Lung (tissue), 12 donors: Measurements from ENCODE around the gene LRRC56. TPM values are rescaled to one million over a fixed set of nuclear protein-coding genes. Genes with fewer than 3 reads are reported as not detected.

Experiments used
- ATAC-seq: fragments of 200-7000 bp; cut with Tn5 transposase; one replicate; pipeline ENCODE4 v1.9.1; 2020; ENCODE audit warnings: moderate number of reproducible peaks; ENCODE audit not compliant: insufficient read depth, low FRiP score
- DNase-seq, 3 donors: peaks; one replicate each; pipeline ENCODE4 v3.0.0-alpha.2; 2013 to 2017
- H3K27ac ChIP-seq, 2 donors: one replicate each; pipeline ENCODE4 v1.5.1; 2013; ENCODE audit warnings: mild to moderate bottlenecking in 2 of 2, moderate library complexity in 2 of 2, control low read depth in 1 of 2, inconsistent platforms in 1 of 2, low read depth in 1 of 2, low read length in 1 of 2
- H3K27me3 ChIP-seq, 3 donors: one replicate each; pipeline ENCODE4 v1.5.1; 2013; ENCODE audit warnings: low read length in 2 of 3; ENCODE audit not compliant: control insufficient read depth in 3 of 3, insufficient read depth in 3 of 3
- H3K36me3 ChIP-seq, 4 donors: one replicate each; pipeline ENCODE4 v1.5.1; 2013; ENCODE audit warnings: low read length in 4 of 4, mild to moderate bottlenecking in 1 of 4, moderate library complexity in 1 of 4; ENCODE audit not compliant: control insufficient read depth in 4 of 4, insufficient read depth in 4 of 4
- H3K4me1 ChIP-seq, 5 donors: one replicate each; pipeline ENCODE4 v1.5.1; 2013; ENCODE audit warnings: low read length in 5 of 5, mild to moderate bottlenecking in 2 of 5, moderate library complexity in 1 of 5; ENCODE audit not compliant: control insufficient read depth in 5 of 5, insufficient read depth in 5 of 5
- H3K4me3 ChIP-seq: one replicate; pipeline ENCODE4 v1.5.1; 2013; ENCODE audit warnings: mild to moderate bottlenecking, control low read depth, moderate library complexity
- H3K9ac ChIP-seq, 2 donors: one replicate each; pipeline ENCODE4 v1.5.1; 2013; ENCODE audit warnings: low read length in 2 of 2, control low read depth in 1 of 2; ENCODE audit not compliant: insufficient read depth in 1 of 2
- H3K9me3 ChIP-seq, 4 donors: one replicate each; pipeline ENCODE4 v1.5.1; 2013; ENCODE audit warnings: low read length in 3 of 4, mild to moderate bottlenecking in 1 of 4, moderate library complexity in 1 of 4; ENCODE audit not compliant: control insufficient read depth in 4 of 4, insufficient read depth in 3 of 4
- WGBS, 2 donors: extraction: QIAGEN DNeasy Blood & Tissue Kit; methylation state at CpG; one replicate each; pipeline ENCODE4 v1.1.7; 2013; 5-methylcytosine and 5-hydroxymethylcytosine counted together
- polyA plus RNA-seq, 2 donors: library from polyadenylated mRNA; stranded (reverse); fragments of 200-250 nt; gene quantifications; one replicate each; pipeline ENCODE4 v1.2.1, GENCODE V29; 2013
- total RNA-seq, 2 donors: library from RNA; depleted of rRNA in 1 of 2; stranded (reverse); fragments of >200 nt in 1 of 2; gene quantifications; one replicate each; pipeline ENCODE4 v1.2.1, GENCODE V29; 2014 to 2021
- TF ChIP-seq, protein P1 (sequence below): IDR thresholded peaks from 2 replicates; pipeline ENCODE4 v1.5.1; 2012; ENCODE audit warnings: mild to moderate bottlenecking; ENCODE audit errors: control extremely low read depth, extremely low read depth
- donor health status: control.
- donor health status: control.
- donor health status: Bipolar disorder and iron deficiency.
- donor health status: healthy.
- donor health status: DM: yes; HTN: yes; CAD: no.

Gene LRRC56
- total and polyA plus RNA-seq, 4 donors = 3.4 to 11.7 (median 4.7) TPM

DNA sequence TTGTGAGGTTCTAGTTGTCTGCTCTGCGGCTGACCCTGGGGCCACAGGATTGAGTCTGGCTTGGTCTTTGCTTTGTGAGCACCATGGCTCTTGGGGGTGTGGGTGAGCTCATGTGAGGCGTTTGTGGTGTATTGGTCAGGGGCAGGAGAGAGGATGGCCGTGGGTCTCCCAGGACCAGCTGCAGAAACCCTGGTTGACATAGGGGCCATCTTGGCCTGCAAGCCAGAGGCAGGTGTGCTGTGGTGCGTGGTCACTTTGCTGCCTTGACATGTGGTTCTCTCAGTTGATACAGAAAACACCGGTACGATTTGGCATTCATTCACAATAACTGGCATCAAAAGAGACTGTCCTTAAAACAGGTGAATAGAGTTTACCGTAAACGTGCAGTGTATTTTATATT is 50.2 kb downstream of the LRRC56 start:
- ATAC-seq = no peak
- no peak for DNase-seq
- H3K27me3 ChIP-seq = no peaks in the 10 kb centered on the region
- no peak overlapping the region for H3K4me3 ChIP-seq
- peak overlapping the region in 1 of 2 donors; percentile 32 for H3K27ac ChIP-seq
- peaks cover 14 to 55% (median 39%) of the 10 kb centered on the region in 4 donors for H3K36me3 ChIP-seq
- no peaks in the 10 kb centered on the region for H3K9me3 ChIP-seq
- WGBS, 2 donors = 86% methylated on average over 8 of the region's 8 CpGs
- no peaks in the 10 kb centered on the region for H3K4me1 ChIP-seq
- no peak overlapping the region for H3K9ac ChIP-seq
- TF ChIP-seq, protein P1, sequence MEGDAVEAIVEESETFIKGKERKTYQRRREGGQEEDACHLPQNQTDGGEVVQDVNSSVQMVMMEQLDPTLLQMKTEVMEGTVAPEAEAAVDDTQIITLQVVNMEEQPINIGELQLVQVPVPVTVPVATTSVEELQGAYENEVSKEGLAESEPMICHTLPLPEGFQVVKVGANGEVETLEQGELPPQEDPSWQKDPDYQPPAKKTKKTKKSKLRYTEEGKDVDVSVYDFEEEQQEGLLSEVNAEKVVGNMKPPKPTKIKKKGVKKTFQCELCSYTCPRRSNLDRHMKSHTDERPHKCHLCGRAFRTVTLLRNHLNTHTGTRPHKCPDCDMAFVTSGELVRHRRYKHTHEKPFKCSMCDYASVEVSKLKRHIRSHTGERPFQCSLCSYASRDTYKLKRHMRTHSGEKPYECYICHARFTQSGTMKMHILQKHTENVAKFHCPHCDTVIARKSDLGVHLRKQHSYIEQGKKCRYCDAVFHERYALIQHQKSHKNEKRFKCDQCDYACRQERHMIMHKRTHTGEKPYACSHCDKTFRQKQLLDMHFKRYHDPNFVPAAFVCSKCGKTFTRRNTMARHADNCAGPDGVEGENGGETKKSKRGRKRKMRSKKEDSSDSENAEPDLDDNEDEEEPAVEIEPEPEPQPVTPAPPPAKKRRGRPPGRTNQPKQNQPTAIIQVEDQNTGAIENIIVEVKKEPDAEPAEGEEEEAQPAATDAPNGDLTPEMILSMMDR = no peak

DNA sequence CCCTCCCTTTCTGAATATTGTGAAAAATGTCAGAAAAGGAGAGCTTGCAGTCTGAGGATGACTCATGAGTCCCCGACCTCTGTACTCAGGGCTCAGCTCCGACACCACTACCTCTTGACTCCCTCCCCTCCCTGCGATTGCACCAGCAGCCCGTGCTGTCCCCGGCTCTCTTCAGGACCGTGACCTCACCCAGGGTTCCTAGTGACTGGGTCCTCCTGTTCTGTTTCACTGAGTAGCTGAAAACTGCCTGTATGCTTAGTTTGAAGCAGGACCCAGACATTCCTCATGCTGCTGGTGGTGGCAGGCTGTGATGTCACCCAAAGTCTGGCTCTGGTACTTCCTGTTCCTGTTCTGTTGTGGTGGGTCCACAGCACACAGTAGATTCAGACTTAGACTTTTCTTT is 50.7 kb downstream of the LRRC56 start:
- 18 to 63% methylated on average over 6 of the region's 6 CpGs for WGBS, 2 donors
- H3K9me3 ChIP-seq = no peaks in the 10 kb centered on the region
- no peaks in the 10 kb centered on the region for H3K27me3 ChIP-seq
- TF ChIP-seq, protein P1 = no peak
- peak; percentile 80 for ATAC-seq
- peak overlapping the region in 1 of 2 donors; percentile 5 for H3K27ac ChIP-seq
- H3K9ac ChIP-seq = no peak overlapping the region
- no peaks in the 10 kb centered on the region for H3K4me1 ChIP-seq
- peaks cover 16 to 59% (median 40%) of the 10 kb centered on the region in 4 donors for H3K36me3 ChIP-seq
- H3K4me3 ChIP-seq = no peak overlapping the region
- DNase-seq = no peak

DNA sequence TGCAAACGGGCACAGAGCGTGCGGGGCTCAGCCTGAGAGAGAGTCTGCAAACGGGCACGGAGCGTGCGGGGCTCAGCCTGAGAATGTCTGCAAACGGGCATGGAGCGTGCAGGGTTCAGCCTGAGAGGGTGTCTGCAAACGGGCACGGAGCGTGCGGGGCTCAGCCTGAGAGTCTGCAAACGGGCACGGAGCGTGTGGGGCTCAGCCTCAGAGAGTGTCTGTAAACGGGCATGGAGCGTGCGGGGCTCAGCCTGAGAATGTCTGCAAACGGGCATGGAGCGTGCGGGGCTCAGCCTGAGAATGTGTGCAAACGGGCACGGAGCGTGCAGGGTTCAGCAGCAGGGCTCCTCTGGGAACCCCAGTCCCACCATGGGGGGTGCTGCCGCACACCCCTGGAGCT is 52.5 kb downstream of the LRRC56 start:
- WGBS, 2 donors = 95 to 96% methylated on average over 26 of the region's 26 CpGs
- Histone ChIP-seq H3K4me3 (no peak overlapping the region), H3K27me3 (no peaks in the 10 kb centered on the region), H3K36me3 (peaks cover 16 to 59% (median 38%) of the 10 kb centered on the region in 4 donors), H3K9me3 (no peaks in the 10 kb centered on the region), H3K9ac (no peak overlapping the region), H3K4me1 (no peaks in the 10 kb centered on the region), H3K27ac (no peak overlapping the region)
- TF ChIP-seq, protein P1 = no peak
- ATAC-seq (no peak), DNase-seq (no peak)

DNA sequence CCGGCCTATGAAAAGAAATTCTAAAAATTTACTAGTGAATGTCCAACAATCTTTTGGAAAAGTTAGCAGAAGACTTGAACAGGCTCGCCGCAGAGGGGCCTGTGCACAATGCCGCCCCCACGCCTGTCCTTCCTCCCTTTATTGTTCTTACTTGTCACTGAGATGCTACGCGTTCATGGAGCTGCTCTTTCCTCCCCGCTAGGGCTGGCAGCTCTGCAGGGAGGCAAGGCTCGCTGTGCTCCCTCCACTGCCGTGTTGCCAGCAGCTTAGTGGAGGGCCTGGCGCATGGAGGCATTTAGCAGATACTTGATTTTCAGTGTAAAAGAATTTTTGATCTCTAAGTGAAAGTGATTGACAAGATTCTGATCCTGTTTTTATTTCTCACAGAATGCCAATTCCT is 53.7 kb downstream of the LRRC56 start:
- DNase-seq (no peak), ATAC-seq (no peak)
- H3K27me3 ChIP-seq = no peaks in the 10 kb centered on the region
- no peaks in the 10 kb centered on the region for H3K9me3 ChIP-seq
- 82 to 85% methylated on average over 11 of the region's 11 CpGs for WGBS, 2 donors
- H3K9ac ChIP-seq = no peak overlapping the region
- TF ChIP-seq, protein P1 = no peak
- no peak overlapping the region for H3K27ac ChIP-seq
- peaks cover 16 to 66% (median 41%) of the 10 kb centered on the region in 4 donors for H3K36me3 ChIP-seq
- no peaks in the 10 kb centered on the region for H3K4me1 ChIP-seq
- no peak overlapping the region for H3K4me3 ChIP-seq
